ENCODE data around the gene OOSP1. TPM values are rescaled to one million over a fixed set of nuclear protein-coding genes. Genes with fewer than 3 reads are reported as not detected.
A peak's percentile ranks its signal among the peaks of the same experiment; 100 is the strongest.

The OOSP1 gene
- polyA plus RNA-seq, 3 donors from 2014 or later, result not detected

DNA sequence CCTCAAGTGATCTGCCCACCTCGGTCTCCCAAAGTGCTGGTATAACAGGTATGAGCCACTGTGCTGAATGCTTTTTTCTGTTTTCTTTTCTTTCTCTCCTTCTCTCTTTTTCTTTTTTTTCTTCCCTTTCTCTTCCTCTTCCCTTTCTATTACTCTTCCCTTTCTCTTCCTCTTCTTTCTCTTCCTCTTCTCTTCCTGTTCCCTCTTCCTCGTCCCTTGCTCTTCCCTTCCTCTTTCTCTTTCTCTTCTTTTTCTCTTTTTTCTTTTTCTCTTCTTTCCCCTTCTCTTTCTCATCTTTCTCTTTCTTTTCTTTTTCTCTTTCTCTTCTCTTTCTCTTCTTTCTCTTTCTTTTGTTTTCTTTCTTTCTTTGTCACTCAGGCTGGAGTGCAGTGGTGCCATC, 1.2 kb downstream of the OOSP1 start:
- H3K9me3 Mint-ChIP-seq, result no peaks in the 10 kb centered on the region
- no peak overlapping the region for H3K27ac Mint-ChIP-seq
- H3K4me3 Mint-ChIP-seq, result peak overlapping the region in 1 of 5 donors; percentile 54
- H3K27me3 Mint-ChIP-seq (ENCODE audit: low read depth in 3 of 3), result peaks cover 0 to 4% (median 3%) of the 10 kb centered on the region in 3 donors
- DNase-seq, result no peak
- H3K36me3 Mint-ChIP-seq, result no peaks in the 10 kb centered on the region
- H3K4me1 Mint-ChIP-seq, result no peaks in the 10 kb centered on the region

DNA sequence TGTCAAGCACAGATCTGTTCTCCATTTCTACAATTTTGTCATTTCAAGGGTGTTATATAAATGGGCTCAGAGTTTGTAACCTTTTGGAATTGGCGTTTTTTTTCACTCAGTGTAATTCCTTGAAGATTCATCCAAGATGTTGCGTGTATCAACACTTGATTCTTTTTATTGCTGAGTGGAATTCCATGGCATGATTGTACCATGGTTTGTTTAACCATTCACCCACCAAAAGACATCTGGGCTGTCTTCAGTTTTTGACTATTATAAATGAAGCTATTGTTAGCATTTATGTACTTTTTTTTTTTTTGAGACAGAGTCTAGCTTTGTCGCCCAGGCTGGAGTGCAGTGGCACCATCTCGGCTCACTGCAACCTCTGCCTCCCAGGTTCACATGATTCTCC, 2.9 kb downstream of the OOSP1 start:
- Mint-ChIP-seq H3K27me3 (ENCODE audit: low read depth in 3 of 3) (peaks cover 0 to 4% (median 2%) of the 10 kb centered on the region in 3 donors), H3K4me1 (no peaks in the 10 kb centered on the region), H3K9me3 (no peaks in the 10 kb centered on the region), H3K36me3 (no peaks in the 10 kb centered on the region), H3K4me3 (no peak overlapping the region), H3K27ac (no peak overlapping the region)
- DNase-seq, result no peak

- no peak overlapping the region for H3K4me3 Mint-ChIP-seq
- H3K36me3 Mint-ChIP-seq, result no peaks in the 10 kb centered on the region
- peaks cover 0 to 4% (median 2%) of the 10 kb centered on the region in 3 donors for H3K27me3 Mint-ChIP-seq (ENCODE audit: low read depth in 3 of 3)
- no peak overlapping the region for H3K27ac Mint-ChIP-seq
- H3K4me1 Mint-ChIP-seq, result peaks cover 0 to 2% of the 10 kb centered on the region in 2 donors
- DNase-seq, result no peak
- H3K9me3 Mint-ChIP-seq, result peaks cover 0 to 2% (median 0%) of the 10 kb centered on the region in 6 donors
These were observed 5.9 kb downstream of the OOSP1 start for GRCh38 chr11:59943997-59944714.

DNA sequence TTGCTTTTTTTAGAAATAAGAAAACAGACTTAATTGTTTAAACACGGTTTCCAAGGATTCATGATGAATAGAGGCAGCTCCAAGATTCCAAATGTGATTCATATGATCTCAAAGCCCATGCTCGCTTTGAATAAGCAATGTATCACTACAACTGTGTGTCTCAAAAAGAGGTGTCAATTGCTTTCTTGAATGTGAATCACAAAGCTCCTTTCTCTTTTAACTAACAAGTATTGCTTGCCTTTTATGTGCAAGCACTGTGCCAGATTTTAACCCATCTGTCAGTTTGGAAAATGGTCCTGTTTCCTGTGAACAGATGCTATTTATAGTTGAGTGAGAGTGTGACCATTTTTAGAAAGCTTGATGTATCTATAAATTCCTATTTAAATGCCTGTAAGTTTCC, 6.5 kb downstream of the OOSP1 start:
- Mint-ChIP-seq H3K4me3 (no peak overlapping the region), H3K9me3 (peaks cover 0 to 2% (median 0%) of the 10 kb centered on the region in 6 donors), H3K4me1 (peaks cover 0 to 2% of the 10 kb centered on the region in 2 donors), H3K36me3 (no peaks in the 10 kb centered on the region), H3K27ac (no peak overlapping the region), H3K27me3 (ENCODE audit: low read depth in 3 of 3) (peaks cover 0 to 4% (median 2%) of the 10 kb centered on the region in 3 donors)
- no peak for DNase-seq

DNA sequence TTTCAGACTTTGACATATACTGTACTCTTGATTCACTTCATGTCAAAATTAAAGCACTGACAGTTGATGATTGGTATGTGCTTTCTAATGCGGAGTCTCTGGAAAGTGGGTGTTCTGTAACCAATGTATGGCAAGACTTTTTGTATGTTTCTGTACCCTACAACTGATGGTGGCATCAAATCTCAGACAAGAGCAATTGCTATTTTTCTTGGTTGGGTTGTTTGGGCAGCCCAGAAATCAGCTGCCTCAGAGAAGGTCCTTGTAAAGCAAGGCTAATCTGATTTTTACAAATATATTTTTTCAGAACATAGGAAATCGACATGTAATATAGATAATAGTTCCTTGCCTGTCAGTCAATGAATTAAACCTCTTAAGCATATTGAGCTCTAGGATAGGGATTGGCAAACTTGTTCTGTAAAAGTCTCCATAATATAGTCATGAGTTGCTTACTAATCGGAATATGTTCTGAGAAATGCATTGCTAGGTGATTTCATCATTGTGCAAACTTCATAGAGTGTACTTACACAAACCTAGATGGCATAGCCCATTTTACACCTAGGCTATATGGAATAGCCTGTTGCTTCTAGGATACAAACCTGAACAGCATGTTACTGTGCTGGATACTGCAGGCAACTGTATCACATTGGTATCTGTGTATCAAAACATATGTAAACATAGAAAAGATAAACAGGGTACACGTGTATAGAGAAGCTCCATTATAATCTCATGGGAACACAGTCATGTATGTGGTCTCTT, 15.4 kb downstream of the OOSP1 start:
- Mint-ChIP-seq H3K27me3 (ENCODE audit: low read depth in 3 of 3) (peaks cover 2 to 3% (median 3%) of the 10 kb centered on the region in 3 donors), H3K36me3 (no peaks in the 10 kb centered on the region), H3K27ac (no peak overlapping the region), H3K4me3 (no peak overlapping the region), H3K9me3 (peaks cover 0 to 2% (median 0%) of the 10 kb centered on the region in 6 donors), H3K4me1 (no peaks in the 10 kb centered on the region)
- DNase-seq, result no peak

DNA sequence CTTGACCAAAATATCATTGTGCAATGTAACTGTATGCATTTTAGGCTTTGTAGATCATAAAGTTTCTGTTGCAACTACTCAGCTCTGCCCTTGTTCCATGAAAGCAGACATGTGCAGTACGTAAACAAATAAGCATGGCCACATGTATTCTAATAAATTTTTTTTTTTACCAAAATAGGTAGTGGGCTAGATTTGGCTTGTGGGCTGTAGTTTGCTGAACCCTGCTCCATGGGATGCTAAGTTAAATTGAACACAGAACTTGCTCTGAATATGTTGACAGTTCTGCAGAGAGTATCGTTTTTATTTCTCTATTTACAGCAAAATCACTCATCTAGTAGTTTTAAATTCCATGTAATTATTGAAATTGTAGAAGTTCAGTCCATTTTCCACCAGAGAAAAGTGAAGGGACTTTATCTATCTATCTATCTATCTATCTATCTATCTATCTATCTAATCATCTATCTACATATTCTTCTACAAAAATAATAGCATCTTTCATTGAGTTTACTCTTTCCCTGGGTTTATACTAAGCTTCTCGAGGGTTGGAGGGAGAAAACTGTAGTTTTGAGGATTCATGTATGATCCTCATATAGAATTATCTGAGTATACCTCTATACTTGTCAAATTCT, 16.1 kb downstream of the OOSP1 start:
- peaks cover 2 to 6% (median 4%) of the 10 kb centered on the region in 3 donors for H3K27me3 Mint-ChIP-seq (ENCODE audit: low read depth in 3 of 3)
- no peaks in the 10 kb centered on the region for H3K36me3 Mint-ChIP-seq
- no peak overlapping the region for H3K4me3 Mint-ChIP-seq
- H3K9me3 Mint-ChIP-seq, result no peaks in the 10 kb centered on the region
- no peak overlapping the region for H3K27ac Mint-ChIP-seq
- no peak for DNase-seq
- H3K4me1 Mint-ChIP-seq, result no peaks in the 10 kb centered on the region

- Mint-ChIP-seq H3K27me3 (ENCODE audit: low read depth in 3 of 3) (peaks cover 2 to 7% (median 7%) of the 10 kb centered on the region in 3 donors), H3K4me3 (no peak overlapping the region), H3K9me3 (no peaks in the 10 kb centered on the region), H3K36me3 (no peaks in the 10 kb centered on the region), H3K27ac (no peak overlapping the region), H3K4me1 (no peaks in the 10 kb centered on the region)
- DNase-seq, result no peak
These were observed 18.9 kb downstream of the OOSP1 start for GRCh38 chr11:59957094-59957493.

DNA sequence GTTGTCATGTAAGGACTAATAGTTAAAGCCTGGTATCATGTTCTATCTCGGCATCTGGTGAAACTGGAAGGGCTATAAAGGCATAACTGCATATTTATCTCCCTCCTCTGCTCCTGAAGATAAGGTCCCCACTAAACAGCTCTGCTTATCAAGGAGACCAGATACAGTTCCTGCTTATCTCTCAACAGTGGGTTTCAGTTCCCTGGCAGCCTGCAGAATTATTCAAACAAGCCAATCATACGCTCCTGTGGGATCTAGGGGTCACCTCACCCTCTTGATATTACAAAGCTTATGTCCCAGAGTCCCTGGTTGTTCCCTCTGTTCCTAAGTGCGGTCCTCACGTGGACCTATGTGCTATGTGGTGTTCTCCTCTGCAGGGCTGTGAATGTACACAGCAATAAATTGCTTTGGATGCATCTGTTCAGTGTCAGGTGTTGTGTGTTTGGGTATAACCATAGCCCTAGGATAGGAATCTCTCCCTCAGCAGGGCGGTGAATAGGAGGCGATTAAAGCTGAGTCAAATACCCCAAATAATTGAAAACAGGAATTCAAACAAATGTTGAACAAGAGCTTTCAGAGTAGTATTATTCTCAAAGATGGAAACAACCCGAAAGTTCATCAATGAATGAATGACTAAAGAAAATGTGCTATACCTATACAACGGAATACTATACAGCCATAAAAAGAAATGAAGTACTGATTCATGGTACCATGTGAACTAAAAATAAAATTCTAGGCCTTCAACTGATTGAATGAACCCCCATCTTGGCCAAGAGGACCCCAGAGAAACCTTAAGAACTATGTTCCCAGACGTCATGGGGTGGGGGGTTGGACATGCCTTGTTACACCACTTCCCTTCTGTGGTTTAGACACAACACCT, 22.5 kb downstream of the OOSP1 start:
- Mint-ChIP-seq H3K4me1 (no peaks in the 10 kb centered on the region), H3K4me3 (no peak overlapping the region), H3K36me3 (no peaks in the 10 kb centered on the region), H3K27ac (no peak overlapping the region), H3K27me3 (ENCODE audit: low read depth in 3 of 3) (peaks cover 0 to 10% (median 4%) of the 10 kb centered on the region in 3 donors), H3K9me3 (no peaks in the 10 kb centered on the region)
- DNase-seq, result no peak

DNA sequence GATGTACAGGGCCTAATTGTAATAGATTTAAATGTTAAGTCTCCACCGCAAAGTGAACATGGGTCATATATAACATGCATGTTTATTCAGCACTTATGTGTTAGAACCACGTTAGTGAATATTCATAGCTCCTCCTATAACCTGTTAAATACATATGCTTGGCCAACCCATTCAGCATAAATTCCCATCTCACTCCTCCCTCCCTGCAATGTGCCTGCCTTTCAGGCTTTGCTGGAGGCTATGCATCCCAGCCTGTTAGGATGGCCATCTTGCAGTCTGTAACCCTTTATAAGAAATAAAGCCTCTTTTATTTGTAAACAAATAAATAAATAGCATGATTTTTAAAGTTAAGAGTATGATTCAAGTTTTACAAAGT, 23.9 kb downstream of the OOSP1 start:
- no peak overlapping the region for H3K27ac Mint-ChIP-seq
- H3K4me1 Mint-ChIP-seq, result no peaks in the 10 kb centered on the region
- H3K27me3 Mint-ChIP-seq (ENCODE audit: low read depth in 3 of 3), result peaks cover 0 to 10% (median 4%) of the 10 kb centered on the region in 3 donors
- no peaks in the 10 kb centered on the region for H3K9me3 Mint-ChIP-seq
- no peak for DNase-seq
- H3K36me3 Mint-ChIP-seq, result no peaks in the 10 kb centered on the region
- H3K4me3 Mint-ChIP-seq, result no peak overlapping the region

- no peak for DNase-seq
- no peak within 1 kb of the TSS for H3K27ac Mint-ChIP-seq
- H3K36me3 Mint-ChIP-seq, result no peaks in the 10 kb centered on the region
- no peaks in the 10 kb centered on the region for H3K9me3 Mint-ChIP-seq
- no peaks in the 10 kb centered on the region for H3K4me1 Mint-ChIP-seq
- peaks cover 0 to 9% (median 4%) of the 10 kb centered on the region in 3 donors for H3K27me3 Mint-ChIP-seq (ENCODE audit: low read depth in 3 of 3)
- H3K4me3 Mint-ChIP-seq, result no peak within 1 kb of the TSS
These were observed 25.5 kb downstream of the OOSP1 start, which contains the start of gene OOSP4A for GRCh38 chr11:59963733-59964132. OOSP4A (plus strand) TSS chr11:59964033; CDS start chr11:59964033, 0 bp downstream.

GRCh38 chr11:59965424-59965823, 27.2 kb downstream of the OOSP1 start:
- H3K27me3 Mint-ChIP-seq (ENCODE audit: low read depth in 3 of 3), result peaks cover 0 to 9% (median 0%) of the 10 kb centered on the region in 3 donors
- no peak overlapping the region for H3K4me3 Mint-ChIP-seq

GRCh38 chr11:59966201-59966600, 28.0 kb downstream of the OOSP1 start:
- no peak overlapping the region for H3K27ac Mint-ChIP-seq
- H3K36me3 Mint-ChIP-seq, result no peaks in the 10 kb centered on the region
- no peak for DNase-seq
- peaks cover 0 to 5% (median 0%) of the 10 kb centered on the region in 3 donors for H3K27me3 Mint-ChIP-seq (ENCODE audit: low read depth in 3 of 3)
- no peaks in the 10 kb centered on the region for H3K4me1 Mint-ChIP-seq
- no peaks in the 10 kb centered on the region for H3K9me3 Mint-ChIP-seq
- no peak overlapping the region for H3K4me3 Mint-ChIP-seq

More at GRCh38 chr11:59965424-59965823, 27.2 kb downstream of the OOSP1 start:
- no peaks in the 10 kb centered on the region for H3K4me1 Mint-ChIP-seq
- no peak overlapping the region for H3K27ac Mint-ChIP-seq
- DNase-seq, result no peak
- no peaks in the 10 kb centered on the region for H3K36me3 Mint-ChIP-seq
- H3K9me3 Mint-ChIP-seq, result no peaks in the 10 kb centered on the region

- Mint-ChIP-seq H3K4me1 (no peaks in the 10 kb centered on the region), H3K4me3 (no peak overlapping the region), H3K36me3 (no peaks in the 10 kb centered on the region), H3K9me3 (no peaks in the 10 kb centered on the region), H3K27me3 (ENCODE audit: low read depth in 3 of 3) (peaks cover 0 to 5% (median 0%) of the 10 kb centered on the region in 3 donors), H3K27ac (no peak overlapping the region)
- no peak for DNase-seq
These were observed 29.6 kb downstream of the OOSP1 start for GRCh38 chr11:59967677-59968394.

Data from immature natural killer cell (primary cell).